Right kidney (tissue), 9 donors: Measurements from ENCODE around the gene HYAL2.

Experiments used
- DNase-seq: peaks from one replicate; pipeline ENCODE4 v3.0.0-alpha.2; 2016
- long read RNA-seq, 8 donors: transcript quantifications; one replicate each; lab custom pipeline, GENCODE V29; 2026

HYAL2 gene, protein sequence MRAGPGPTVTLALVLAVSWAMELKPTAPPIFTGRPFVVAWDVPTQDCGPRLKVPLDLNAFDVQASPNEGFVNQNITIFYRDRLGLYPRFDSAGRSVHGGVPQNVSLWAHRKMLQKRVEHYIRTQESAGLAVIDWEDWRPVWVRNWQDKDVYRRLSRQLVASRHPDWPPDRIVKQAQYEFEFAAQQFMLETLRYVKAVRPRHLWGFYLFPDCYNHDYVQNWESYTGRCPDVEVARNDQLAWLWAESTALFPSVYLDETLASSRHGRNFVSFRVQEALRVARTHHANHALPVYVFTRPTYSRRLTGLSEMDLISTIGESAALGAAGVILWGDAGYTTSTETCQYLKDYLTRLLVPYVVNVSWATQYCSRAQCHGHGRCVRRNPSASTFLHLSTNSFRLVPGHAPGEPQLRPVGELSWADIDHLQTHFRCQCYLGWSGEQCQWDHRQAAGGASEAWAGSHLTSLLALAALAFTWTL
- long read RNA-seq, donor 1, full-length matches to known transcripts = 78 of 78 reads
- long read RNA-seq, donor 1, partial matches to known transcripts = 0 of 78 reads
- long read RNA-seq, donor 1, other reads (novel, unspliced or antisense) = 0 of 78 reads
- long read RNA-seq, donor 2, full-length matches to known transcripts = 49 of 49 reads
- long read RNA-seq, donor 2, partial matches to known transcripts = 0 of 49 reads
- long read RNA-seq, donor 2, other reads (novel, unspliced or antisense) = 0 of 49 reads
- long read RNA-seq, donor 3, full-length matches to known transcripts = 28 of 28 reads
- long read RNA-seq, donor 3, partial matches to known transcripts = 0 of 28 reads
- long read RNA-seq, donor 3, other reads (novel, unspliced or antisense) = 0 of 28 reads
- long read RNA-seq, donor 4, full-length matches to known transcripts = 40 of 40 reads
- long read RNA-seq, donor 4, partial matches to known transcripts = 0 of 40 reads
- long read RNA-seq, donor 4, other reads (novel, unspliced or antisense) = 0 of 40 reads
- long read RNA-seq, donor 5, full-length matches to known transcripts = 40 of 40 reads
- long read RNA-seq, donor 5, partial matches to known transcripts = 0 of 40 reads
- long read RNA-seq, donor 5, other reads (novel, unspliced or antisense) = 0 of 40 reads
- long read RNA-seq, donor 6, full-length matches to known transcripts = 56 of 75 reads
- long read RNA-seq, donor 6, partial matches to known transcripts = 19 of 75 reads
- long read RNA-seq, donor 6, other reads (novel, unspliced or antisense) = 0 of 75 reads
- long read RNA-seq, donor 7, full-length matches to known transcripts = 67 of 67 reads
- long read RNA-seq, donor 7, partial matches to known transcripts = 0 of 67 reads
- long read RNA-seq, donor 7, other reads (novel, unspliced or antisense) = 0 of 67 reads
- long read RNA-seq, donor 8, full-length matches to known transcripts = 50 of 50 reads
- long read RNA-seq, donor 8, partial matches to known transcripts = 0 of 50 reads
- long read RNA-seq, donor 8, other reads (novel, unspliced or antisense) = 0 of 50 reads

DNA sequence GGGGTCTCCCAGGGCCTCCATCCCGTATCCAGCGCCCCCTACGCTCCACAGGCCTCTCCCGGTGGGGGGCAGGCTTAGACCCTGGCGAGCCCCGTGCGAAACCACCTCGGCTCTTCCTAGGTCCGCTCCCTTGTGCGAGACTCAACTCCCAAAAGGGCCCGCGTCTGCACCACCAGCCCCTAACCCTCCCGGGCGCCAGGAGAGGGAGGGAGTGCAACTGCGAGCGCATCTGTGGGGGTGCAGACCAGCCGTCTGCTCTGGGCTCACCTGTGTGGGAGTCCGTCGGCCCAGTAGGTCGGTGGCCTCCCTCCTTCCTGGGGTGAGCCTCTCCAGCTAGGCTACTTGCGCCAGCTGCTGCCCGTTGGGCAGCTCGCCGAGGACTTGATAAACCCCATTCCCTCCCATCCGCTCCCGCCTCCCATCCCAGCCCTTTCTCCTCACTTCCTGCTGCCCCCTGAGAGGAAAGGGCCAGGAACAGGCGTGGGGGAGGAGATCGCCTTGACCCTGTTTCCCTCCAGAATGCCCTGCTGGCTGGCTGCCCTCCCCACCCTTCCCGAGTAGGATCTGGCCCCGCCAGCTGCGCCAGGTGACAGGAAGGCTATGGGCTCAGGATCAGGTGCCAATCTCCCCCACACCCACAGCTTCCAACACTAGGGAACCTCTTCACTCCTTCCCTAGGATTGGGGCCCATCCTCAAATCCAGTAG, at the start of gene HYAL2:
Gene HYAL2, minus strand, starts transcription at position 360 of the 706 bp plus-strand sequence. CDS start 2,256 bp downstream, outside the sequence.
- DNase-seq = peak; percentile 73

DNA sequence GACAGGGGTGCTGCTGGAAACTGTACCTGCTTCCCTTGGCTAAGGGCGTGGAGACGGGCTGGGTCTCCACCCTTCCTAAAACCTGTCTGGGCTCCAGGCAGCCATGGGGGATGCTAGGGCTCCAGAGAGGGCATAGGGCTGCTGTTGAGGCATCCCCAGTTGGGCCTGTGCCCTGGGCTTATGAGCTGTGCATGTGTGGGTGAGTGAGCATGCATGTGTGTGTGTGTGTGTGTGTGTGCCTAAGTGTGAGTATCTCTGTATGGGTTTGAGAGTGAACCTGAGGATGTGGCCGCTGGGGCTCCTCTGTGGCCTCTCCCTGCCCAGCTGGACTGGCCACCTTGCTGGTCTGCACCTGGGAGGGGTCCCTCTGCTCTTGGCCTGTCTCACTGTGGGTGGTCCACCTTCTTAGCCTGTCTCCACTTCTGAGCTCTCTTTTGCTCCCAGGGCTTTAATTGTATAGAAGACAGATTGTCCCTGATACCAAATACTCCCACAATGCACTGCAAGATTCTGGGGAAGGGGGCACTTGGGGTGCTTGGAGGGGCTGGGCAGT, 48.7 kb upstream of the HYAL2 start:
- DNase-seq = no peak

- no peak for DNase-seq
Measured at GRCh38 chr3:50370594-50370993, 48.0 kb upstream of the HYAL2 start.

GRCh38 chr3:50369012-50369670, 46.6 kb upstream of the HYAL2 start:
- no peak for DNase-seq

- no peak for DNase-seq
Measured at GRCh38 chr3:50365842-50366220, 43.3 kb upstream of the HYAL2 start.

GRCh38 chr3:50365080-50365841, 42.7 kb upstream of the HYAL2 start:
- peak; percentile 79 for DNase-seq

DNA sequence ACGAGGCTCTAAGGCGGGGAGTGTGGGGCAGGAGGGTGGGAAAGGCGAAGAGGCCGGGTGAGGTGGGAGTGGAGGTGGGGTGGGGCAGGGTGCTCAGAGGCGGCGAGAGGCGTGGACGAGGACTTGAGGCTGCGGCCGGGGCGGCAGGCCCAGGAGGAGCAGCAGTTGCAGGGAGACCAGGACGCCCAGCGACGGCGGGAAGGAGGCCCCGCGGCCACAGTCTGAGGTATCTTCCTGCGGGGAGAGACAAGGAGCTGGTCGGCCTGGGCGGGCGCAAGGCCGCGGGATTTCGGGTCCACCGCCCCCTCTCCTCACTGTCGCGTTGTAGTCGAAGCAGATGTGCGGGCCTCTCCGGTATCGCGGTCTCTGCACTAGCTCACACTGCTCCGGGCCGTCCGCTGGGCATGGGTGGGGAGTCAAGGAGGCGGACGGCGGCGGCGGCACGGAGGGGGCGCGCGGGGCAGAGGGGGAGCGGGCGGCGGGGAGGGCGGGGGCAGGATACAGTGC, 42.1 kb upstream of the HYAL2 start:
- peak; percentile 72 for DNase-seq

DNA sequence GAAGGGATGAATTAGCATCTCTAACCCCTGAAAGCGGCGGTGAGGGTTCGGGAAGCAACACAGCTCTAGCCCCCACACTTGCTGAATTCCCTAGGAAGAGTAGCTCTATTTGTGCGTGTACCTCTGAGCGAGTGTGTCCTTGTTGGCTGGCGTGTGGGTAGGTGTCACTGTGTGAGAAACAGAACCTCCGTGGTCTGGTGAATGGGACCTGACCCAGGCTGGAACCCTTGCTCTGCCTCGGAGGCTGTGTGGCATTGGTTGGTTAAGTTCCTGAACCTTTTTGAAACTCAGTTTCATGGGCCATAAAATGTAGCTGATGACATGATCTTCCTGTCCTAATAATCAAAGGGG, 37.2 kb upstream of the HYAL2 start:
- DNase-seq = no peak

DNA sequence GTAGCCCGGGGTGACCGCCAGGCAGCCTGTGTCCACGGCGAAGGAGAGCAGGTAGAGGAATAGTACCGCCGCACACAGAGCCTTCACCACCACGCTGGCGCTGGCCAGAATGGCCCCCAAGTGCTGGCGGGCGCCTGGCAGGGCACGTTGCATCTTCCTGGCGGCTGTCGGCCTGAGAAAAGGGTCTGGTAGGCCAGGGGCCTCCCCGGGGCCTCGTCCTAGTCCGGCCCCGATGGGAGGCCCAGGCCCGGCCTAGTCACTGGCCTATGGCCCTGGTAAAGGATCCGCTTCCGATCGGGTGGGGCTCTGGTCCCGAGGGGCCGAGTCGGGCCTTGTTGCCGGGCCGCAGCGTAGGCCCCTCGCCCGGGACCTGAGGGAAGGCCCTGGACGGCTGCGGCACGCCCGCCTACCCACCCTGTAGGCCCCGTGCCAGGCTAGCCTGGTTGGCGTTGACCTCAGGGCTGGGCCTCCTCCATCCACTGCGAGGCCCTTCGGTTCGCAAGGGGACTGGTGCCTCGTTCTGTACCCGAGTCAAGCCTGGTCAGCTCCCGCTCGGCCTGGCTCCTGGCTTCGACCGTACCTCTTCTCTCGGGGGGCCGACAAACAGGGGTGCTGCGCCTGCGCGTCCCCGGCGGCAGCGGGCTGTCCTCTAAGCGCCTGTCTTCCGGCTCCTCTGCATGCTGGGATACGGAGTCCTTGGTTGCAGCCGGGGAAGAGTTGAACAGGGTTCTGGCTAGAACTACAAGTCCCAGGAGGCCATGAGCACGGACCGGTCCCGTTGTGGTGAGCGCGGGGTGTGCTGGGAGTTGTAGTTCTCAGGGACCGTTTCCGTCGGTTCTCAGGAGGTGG, 36.6 kb upstream of the HYAL2 start, which contains the start of gene TMEM115:
Gene TMEM115, minus strand, starts transcription at position 611 of the 849 bp plus-strand sequence. Its CDS starts 458 bp downstream, at position 153.
- peak; percentile 85 for DNase-seq

DNA sequence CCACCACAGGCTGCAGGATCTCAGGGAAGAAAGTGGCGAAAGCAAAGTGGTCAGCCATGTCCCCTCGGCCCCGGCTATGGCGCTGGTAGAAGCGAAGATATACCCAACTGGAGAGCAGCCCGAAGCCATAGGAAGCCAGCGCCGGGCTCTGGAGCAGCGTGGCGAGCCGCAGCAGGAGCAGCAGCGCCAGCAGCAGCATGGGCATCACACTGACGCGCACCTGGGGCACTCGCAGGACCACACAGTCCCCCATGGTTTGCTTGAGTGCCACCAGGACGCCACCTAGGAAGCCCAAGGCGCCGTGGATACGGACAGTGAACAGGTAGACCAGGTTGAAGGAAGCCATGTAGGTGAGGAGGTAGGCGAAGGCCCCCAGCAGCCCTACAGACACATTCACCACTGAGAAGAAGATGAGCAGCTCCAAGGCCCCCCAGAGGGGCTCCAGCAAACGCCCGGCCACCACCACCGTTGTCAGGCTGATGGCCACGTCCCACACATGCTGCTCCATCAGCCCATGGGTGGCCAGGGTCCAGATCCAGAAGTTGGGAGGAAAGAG, 35.9 kb upstream of the HYAL2 start:
- no peak for DNase-seq

DNA sequence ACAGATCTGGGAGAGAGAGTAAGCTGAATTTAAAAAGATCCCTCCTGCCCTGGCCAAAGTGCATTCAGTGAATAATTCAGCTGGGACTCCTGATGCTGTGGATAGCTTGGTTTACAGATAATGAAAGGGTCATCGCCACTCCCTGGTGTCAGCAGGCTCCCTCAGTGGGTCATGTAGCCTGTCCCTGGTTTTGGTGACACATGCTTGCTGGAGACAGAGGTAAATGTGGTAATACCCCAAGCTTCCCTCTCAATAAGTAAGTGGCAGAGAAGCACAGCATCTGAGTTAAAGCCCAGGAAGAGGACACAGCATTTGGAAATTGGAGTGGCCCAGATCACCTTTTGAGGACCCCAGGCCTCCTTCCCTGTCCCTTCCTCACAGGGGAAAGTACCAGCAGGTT, 34.9 kb upstream of the HYAL2 start:
- no peak for DNase-seq

DNA sequence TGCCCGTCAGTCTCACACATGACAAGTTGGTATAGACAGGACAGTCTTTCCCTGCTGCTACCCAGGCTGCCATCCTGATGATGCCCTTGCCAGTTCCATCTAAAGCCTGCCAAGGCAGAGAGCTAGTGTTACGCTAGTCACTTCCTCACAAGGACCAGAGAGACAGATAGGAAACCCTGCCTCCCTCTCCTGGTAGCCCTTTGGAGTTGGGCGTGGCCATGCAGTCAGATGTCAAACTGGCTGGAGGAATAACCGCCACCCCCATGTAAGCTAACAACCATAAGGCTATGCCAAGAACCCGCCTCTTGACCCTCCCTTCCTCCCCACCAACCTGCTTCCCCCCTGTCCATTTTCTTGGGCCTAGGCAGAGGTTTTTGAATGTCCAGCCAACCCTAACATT, 34.0 kb upstream of the HYAL2 start:
- DNase-seq = no peak

DNA sequence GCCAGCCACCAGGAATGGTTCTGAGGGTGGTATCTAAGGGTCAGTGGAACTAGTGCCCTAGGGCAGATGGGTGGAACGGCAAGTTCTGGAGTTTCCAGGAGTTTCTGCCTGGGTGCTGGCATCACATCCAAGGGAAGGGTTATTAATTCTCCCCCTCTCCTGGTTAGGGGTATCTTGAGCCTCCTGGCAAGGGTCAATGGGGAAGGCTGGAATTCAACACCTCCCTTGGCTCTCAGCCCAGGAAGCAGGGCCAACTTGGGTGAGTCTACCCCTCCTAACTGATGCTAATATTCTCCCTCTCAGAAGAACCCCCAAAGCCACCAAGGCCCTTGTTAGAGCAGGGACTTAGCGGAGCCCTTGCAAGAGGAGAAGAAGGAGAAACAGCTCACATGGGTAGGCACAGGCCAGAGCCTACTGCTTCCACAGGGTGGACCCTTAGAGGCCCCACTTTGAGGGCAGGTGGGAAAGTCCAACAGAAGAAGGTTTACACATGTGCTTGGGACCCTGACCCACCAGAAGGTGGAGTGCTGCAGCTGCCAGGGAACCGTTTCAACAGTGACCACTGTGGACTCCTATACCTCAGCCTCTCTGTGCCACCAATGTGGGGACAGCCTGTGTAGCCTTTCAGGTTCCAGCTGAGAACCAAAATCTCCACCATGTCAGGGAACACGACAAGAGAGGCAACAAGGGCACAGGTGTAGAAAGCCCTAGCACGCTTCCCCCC, 33.4 kb upstream of the HYAL2 start:
- no peak for DNase-seq

GRCh38 chr3:50354850-50355249, 32.3 kb upstream of the HYAL2 start:
- no peak for DNase-seq

GRCh38 chr3:50354186-50354764, 31.7 kb upstream of the HYAL2 start:
- no peak for DNase-seq

DNA sequence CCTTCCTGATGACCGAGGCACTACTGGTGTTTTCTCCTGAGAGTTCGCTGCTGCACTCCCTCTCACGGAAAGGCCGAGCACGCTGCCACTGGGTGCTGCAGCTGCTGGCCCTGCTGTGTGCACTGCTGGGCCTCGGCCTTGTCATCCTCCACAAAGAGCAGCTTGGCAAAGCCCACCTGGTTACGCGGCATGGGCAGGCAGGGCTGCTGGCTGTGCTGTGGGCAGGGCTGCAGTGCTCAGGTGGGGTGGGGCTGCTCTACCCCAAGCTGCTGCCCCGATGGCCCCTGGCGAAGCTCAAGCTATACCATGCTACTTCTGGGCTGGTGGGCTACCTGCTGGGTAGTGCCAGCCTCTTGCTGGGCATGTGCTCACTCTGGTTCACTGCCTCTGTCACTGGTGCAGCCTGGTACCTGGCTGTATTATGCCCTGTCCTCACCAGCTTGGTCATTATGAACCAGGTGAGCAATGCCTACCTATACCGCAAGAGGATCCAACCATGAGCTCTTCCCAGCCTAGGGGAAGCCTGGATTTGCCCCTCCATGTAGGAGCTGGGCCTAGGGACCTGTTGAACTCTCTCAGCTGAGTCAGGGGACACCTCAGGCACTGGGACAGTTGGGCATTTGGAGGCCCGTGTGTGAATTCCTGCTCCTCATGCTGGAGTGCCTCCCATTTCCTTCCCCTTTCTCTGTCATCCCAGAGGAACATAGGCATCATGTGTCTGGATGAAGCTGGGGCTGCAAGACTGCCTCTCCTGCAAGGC, 30.9 kb upstream of the HYAL2 start:
- DNase-seq = no peak
